ENCODE results near the gene PRDX5.

DNA sequence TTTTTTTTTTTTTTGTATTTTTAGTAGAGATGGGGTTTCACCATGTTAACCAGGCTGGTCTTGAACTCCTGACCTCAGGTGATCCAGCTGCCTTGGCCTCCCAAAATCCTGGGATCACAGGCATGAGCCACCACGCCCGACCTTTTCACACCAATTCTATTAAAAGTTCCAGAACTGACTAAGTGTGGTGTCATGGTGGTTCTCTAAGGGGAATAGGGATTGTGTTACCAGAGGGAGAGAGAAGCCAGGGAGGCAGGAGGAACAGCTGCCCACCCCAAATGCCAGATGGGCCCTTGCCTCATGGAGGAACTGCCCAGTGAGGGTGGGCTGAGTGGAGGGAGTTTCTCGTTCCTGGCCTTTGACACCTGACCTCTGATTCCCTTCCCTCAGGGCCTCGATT is 47.0 kb downstream of the PRDX5 start:
- no peak for TF ChIP-seq EZH2 (IDR thresholded peaks at IDR 0.05)
- TF ChIP-seq POLR2AphosphoS5 (IDR thresholded peaks at IDR 0.05; ENCODE audit: borderline replicate concordance, low read depth, low read length), result no peak

Measured in SK-N-MC (cell line).